IPS-NIHi11 (cell line): ENCODE results near the gene CEP170.
"Not testable (repeated sequence)": the region's sequence is repeated elsewhere in the genome, so short reads cannot be mapped to it uniquely, and the experiment has no call there.

Experiments
- DNase-seq: peaks from one replicate; pipeline ENCODE4 v3.0.0; 2012; ENCODE audit warnings: mixed read lengths, low spot score

The CEP170 gene

DNA sequence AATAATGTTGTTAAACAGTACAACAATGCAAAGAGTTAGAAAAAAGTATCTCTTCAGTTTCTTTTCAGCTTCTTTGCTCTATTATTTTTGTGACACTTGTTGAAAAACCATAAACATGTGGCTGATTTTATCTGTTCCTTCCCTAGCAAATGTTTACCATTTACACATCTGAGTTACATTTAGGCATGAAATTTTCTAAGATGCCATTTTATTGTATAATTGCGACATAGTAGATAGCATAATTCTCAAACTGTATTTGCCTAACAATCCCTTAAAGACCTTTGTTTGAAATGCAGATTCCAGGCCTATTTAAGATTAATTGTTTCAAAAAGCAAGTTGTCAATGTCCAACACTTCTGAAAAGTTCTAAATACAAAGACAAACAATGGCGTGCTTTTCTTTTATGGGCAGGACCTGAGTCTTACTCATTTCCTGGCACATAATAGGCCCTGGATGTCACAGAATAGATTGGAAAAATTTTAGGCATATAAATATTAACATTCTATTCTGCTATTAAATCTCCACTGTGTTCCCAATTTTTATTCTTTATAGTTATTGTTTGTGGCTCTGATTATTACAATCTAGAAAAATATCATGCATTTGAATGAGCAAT, 81.2 kb downstream of the CEP170 start:
- DNase-seq: not testable (repeated sequence)

DNA sequence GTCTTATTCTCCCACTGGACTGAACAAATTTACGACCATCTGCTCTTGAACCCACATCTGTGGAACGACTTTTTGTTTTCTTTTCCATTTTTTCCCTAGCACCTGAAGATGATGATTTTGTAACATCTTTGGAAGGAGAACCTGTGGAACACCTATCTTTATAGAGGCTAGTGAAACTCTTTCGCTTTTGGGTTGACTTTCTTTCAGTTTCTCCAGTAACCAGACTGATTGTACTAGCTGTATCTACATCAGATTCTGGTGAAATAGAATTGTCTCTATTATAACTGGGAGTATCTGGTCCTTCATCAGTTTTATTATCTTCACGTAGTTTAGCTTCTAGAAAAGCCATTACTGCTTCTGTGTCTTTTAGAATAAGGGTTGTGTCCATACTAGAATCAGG, 90.2 kb downstream of the CEP170 start:
- not testable (repeated sequence) for DNase-seq

DNA sequence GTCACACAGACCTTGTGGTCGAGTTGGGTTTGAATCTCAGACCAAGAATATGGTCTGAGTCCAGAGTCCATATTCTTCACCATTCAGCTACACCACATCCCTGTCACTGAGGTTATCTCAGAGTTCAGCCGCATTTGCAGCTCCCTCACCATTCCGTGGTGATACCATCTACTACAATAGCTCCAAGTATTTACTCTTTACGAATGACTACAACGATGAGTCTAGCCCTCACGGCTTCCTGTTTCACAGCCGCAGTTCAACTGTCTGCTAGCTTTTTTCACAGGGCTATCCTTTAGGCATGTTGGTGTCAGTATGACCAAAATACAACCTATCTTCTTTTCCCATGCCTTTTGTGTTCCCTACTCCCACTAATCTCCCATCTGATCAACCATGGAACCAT, 104.2 kb downstream of the CEP170 start:
- DNase-seq: not testable (repeated sequence)

DNA sequence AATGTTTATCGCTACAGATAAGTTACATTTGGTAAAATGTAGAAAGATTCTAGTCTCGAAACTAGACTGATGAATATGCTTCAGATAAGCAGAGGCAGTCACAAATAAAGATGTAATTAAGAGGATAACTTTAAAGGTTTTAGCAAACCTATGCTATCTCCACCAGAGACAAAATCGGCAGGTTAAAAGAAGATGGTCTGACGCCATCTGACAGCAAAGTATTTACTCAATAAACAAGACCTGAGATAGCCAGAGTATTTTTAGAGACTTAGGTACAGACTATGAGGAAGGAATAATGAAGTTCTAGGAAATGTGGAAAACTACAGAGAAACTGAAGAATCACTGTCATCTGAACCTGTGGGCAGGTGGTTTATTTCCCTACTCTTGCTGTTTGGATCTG, 106.0 kb downstream of the CEP170 start:
- not testable (repeated sequence) for DNase-seq

DNA sequence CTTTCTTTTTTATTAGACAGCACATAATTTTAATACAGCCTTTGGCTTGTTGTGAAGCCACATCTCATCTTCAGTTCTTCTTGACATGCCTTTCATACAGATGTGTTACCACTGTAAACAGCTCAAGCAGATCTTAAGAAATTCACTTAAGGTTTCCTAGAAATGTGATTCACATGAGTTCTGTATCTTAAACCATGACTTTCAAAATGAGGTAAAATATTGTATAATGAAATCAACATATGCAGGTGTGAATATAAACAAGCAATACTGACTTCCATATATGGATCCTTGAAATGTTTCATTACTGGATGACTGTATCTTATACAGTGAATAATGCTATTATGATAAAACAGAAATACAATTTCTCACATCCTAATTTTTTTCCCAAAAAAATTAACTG, 107.7 kb downstream of the CEP170 start:
- DNase-seq: not testable (repeated sequence)

DNA sequence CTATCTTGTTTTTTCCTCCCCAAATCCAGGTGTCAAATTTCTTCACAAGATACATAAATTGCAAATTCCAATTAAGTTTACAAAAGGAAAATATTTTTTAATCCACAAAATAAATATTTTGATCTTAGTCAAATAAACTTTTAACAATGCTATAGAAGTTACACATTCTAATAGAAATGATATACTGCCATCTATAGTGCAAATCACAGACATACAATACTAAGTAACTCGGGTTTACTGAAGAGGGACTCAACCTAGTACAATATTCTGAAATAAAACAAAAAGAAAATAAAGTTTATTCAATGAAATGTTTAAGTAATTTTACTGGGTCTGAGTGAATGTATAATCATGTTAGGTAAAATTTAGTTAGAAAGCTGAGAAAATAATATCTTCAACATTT, 114.6 kb downstream of the CEP170 start:
- DNase-seq: not testable (repeated sequence)

DNA sequence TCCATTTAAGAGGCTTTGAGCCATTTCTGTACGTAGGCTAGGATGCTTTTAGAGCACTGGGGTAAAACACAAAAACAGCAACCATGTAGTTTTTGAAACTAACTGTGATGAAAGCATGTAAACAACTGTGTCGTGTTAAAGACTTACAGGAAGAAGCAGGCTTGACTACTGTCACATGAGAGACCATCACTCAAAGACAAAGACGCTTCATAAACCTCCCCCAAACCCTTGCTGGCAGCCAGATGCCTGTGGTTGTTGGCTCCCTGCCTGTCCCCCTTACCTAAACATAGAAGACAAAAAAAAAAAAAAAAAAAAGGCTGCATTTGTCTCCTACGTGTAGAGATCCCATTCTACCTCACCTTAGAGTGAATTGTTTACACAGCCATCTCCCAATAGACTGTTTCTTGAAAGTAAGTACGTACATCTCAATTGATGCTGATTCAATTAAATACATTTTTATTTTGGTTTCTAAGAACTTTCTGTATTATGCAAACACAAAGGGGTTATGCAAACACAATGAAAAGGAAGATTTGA, 132.1 kb downstream of the CEP170 start:
- not testable (repeated sequence) for DNase-seq

DNA sequence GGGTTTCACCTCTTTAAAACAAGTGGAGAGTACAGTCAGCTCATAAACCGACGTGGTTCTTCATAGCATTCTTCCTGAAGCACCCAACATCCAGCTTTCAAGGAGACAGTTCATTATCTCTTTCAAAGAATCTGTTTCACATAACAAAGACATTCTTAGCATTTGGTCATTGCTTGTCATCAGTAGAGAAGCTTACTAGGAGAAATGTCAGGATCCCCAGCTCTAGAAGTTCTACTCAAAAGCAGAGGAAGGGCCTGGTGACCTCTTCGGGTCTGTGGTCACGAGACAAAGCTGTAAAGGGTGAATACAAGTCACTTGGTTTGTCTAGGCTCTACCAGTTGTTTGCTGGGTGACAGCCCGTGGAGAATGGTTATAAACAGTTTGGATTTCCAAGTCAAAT, 133.1 kb downstream of the CEP170 start:
- not testable (repeated sequence) for DNase-seq

DNA sequence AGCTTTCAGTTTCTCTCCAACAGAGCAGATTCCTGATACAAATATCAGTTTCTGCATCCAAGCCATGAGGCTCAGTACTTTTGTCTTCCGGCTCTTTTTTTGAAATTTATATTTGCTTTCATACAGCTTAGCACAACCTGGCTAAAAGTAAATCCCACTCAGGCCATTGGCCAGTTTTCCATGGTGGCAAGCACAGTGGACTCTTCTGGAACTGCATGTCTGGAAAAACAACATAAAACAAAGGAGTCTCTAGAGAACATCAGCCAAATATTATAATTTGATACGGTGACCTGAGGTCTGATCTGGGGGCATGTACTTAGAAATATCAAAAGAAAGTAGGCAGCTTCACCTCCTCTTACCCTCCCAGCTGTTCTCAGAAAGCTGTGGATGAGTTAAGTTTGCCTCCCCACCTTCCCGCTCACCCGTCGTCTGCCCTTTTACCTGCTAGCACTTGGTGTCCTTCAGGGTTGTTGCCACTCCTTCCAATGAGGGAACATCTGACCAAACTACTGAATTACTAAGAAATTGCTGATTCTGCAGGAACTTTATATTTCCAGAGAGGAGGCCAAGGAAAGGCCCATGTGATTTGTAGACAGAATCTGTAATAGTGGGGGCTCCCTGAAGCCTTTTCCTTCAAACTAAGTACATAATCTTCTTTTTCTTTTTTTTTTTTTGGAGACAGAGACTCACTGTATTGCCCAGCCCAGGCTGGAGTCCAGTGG, 136.3 kb downstream of the CEP170 start:
- DNase-seq: not testable (repeated sequence)

DNA sequence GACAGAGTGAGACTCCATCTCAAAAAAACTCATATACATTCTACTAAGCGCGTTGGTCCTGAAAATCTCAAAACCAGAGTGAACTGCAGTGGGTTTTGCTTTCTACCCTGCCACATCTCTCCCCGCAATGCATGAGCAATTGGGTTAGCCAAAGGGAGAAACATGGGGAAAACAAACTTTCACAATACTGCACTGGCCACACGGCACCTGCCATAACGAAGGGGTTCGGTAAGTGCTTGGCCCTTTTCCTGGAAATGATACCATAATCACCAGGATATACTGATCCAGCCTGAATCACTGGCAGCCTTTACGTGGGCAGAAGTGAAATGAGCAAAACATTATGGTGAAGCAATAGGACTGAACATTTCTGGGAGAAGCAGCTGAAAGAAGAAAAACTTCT, 138.9 kb downstream of the CEP170 start:
- not testable (repeated sequence) for DNase-seq

DNA sequence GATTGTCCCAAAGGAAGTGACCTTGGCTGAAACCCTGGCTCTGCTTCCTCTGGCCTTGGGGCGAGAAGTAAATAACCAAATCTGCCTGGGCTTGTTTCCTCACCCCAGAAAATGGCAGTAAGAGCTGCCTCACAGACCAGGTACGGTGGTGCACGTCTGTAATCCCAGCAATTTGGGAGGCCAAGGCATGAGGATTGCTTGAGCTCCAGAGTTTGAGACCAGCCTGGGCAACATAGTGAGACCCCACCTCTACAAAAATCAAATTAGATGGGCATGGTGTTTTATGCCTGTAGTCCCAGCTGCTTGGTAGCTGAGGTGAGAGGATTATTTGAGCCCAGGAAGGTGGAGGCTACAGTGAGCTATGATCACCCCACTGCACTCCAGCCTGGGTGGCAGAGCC, 140.3 kb downstream of the CEP170 start:
- not testable (repeated sequence) for DNase-seq

DNA sequence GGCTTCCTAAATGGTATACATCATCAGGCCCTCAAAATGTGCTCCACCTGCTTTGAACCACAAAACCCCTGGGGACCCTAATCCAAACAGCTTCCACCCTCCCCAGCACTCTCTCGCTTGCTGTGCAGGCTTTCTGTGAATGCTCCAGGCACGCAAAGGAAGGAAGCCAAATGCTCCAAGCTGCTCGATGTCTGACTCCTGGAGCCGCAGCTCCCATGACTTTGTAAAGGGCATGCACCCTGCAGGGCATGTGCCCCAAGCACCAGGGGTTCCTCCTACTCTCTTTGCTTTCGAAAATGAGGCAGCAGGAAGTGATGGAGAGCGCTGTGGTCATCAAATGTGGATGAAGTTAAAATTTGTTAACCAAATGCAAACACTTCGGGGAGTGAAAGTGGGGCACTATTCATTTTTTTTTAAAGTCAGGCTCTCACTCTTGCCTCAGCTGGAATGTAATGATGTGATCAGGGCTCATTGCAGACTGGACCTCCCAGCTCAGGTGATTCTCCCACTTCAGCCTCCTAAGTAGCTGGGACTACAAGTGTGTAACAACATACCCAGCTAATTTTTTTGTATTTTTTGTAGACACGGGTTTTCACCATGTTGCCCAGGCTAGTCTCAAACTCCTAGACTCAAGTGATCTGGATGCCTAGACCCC, 140.9 kb downstream of the CEP170 start:
- not testable (repeated sequence) for DNase-seq

DNA sequence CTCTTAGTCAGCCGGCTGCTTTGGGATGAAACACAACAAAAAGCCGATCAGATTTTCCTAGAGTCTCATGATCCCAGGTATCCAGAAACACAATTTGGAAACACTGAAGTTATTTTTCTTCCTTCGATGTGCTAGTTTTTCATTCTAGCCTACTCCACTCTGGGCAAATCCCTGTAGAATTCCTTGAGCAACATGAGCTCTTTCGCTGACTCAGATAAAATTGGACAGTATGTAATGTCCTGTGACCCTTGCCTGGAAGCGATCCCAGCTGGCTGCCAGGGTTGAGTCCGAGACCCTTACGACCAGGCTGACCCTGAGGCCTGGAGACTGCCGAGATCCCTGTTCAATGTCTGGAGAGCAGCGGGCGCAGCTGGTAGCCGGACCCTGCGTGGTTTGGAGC, 147.9 kb downstream of the CEP170 start:
- not testable (repeated sequence) for DNase-seq

DNA sequence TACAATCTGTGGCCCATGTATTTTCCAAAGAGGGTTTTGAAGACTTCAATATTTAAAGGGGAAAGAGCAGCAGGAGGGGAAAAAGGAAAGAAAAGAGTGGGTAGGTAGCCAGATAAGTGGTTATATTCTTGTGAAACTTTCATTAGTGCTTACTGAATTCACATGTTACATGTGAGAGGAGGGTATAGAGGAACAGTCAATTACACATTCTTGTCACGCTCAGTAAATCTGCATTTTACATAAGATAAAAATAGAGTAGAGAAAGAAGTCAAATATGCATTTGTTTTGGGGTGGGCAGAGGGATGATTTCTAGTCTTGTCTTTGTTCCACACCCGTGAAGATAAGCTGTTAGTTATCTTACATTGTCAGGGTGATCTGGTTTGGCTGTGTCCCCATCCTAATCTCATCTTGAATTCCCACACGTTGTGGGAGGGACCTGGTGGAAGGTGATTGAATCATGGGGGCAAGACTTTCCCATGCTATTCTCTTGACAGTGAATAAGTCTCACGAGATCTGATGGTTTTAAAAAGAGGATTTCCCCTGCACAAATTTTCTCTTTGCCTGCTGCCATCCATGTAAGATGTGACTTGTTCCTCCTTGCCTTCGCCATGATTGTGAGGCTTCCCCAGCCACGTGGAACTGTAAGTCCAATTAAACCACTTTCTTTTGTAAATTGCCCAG, 149.3 kb downstream of the CEP170 start:
- not testable (repeated sequence) for DNase-seq

DNA sequence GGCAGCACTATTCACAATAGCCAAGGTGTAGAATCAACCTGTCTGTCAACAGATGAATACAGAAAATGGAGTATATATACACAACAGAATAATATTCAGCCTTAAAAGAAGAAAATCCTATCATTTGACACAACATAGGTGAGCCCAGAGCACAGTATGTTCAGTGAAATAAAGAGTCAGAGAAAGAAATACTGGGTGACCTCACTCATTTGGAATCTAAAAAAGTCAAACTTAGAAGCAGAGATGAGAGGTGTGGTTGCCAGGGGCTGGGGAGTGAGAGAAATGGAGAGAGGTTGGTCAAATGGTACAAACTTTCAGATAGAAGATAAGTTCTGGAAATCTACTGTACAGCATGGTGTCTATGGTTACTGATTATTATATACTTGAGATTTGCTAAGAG, 150.0 kb downstream of the CEP170 start:
- not testable (repeated sequence) for DNase-seq

DNA sequence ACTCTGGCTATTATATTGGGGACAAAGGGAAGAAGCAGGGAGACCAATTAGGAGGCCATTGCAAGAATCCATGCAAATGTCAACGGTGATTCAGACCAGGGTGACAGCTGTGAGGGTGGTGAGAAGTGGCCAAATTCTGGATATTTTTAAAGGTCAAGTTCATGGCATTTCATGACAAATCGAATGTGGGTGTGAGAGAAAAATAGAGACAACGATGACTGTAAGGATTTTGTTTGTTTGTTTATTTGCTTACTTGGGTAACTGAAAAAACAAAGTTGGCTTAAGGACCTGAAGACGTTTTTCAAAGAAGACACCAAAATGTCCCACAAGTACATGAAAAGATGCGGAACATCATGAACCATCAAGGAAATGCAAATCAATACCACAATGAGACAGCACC, 150.6 kb downstream of the CEP170 start:
- DNase-seq: not testable (repeated sequence)

DNA sequence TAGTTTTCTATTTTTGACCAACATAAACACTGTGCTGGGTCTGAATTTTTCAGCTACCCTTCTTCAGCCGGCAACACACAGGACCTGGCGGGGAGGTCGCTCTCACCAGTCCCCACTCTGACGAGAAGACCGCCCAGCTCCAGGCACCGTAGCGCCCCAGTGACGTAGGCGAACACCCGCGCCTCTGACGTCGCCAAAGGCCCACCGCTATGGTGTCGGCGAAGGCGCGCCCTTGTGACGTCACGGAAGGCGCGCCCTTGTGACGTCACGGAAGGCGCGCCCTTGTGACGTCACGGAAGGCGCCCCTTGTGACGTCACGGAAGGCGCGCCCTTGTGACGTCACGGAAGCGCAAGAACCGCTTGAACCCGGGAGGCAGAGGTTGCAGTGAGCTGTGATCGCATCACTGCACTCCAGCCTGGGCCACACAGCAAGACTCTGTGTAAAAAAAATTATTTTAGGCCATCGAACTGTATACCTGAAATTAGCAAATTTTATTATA, 153.5 kb downstream of the CEP170 start:
- DNase-seq: not testable (repeated sequence)

DNA sequence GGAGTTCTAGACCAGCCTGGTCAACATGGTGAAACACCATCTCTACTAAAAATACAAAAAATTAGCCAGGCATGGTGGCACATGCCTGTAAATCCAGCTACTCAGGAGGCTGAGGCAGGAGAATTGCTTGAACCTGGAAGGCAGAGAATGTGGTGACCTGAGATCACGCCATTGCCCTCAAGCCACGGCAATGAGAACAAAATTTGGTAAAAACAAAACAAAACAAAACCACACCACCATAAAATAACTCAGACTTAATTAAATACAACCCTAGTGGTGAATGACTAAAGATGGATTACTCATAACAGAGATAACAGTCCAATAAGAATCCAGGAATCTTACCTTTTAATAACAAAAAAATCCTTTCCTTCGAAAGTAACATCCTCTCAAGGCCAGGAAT, 167.7 kb downstream of the CEP170 start:
- DNase-seq: not testable (repeated sequence)
